GM12878 (cell line): ENCODE data around the gene FAM13C. TPM values are rescaled to one million over a fixed set of nuclear protein-coding genes. Genes with fewer than 3 reads are reported as not detected.

Source experiments
- ATAC-seq: fragments of 200-7000 bp; cut with Tn5 transposase; 3 replicates; pipeline ENCODE4 v1.9.1; 2020; ENCODE audit warnings: mild to moderate bottlenecking, moderate library complexity
- BruUV-seq: library from RNA; stranded (reverse); fragments of 400-500 nt; replicated peaks from 2 replicates; lab custom pipeline; 2021; lab: Mats Ljungman, UMichigan
- CTCF ChIA-PET: fragments of 300-600 bp; sonication (Branson Sonifier 250); formaldehyde crosslinking; extraction: SDS; loops from one replicate; lab custom pipeline; 2021; ENCODE audit warnings: inconsistent platforms; lab: Yijun Ruan, JAX
- POLR2A ChIA-PET: fragments of 350-600 bp; formaldehyde crosslinking; extraction: SDS; loops from one replicate; lab custom pipeline; 2021; ENCODE audit warnings: inconsistent platforms; lab: Charles Lee
- RAD21 ChIA-PET: fragments of 300-600 bp; sonication (Branson Sonifier 250); formaldehyde crosslinking; loops from one replicate; lab custom pipeline; 2023; ENCODE audit warnings: antibody characterized with exemption; ENCODE audit not compliant: unreplicated experiment; lab: Charles Lee
- SMC1A ChIA-PET: fragments of 300-600 bp; sonication (Branson Sonifier 250); formaldehyde crosslinking; loops from one replicate; lab custom pipeline; 2023; ENCODE audit not compliant: unreplicated experiment, uncharacterized antibody; lab: Charles Lee
- DNase-seq: peaks from one replicate; pipeline ENCODE4 v3.0.0-alpha.2; 2011; ENCODE audit warnings: low read depth, low spot score
- FAIRE-seq: peaks from 3 replicates; lab custom pipeline; 2011; peaks lifted over from hg19 to GRCh38; lab: Jason Lieb, UNC
- H2AFZ ChIP-seq: 2 replicates; pipeline ENCODE4 v1.6.0; 2011; ENCODE audit warnings: low read depth, low read length, control low read depth; ENCODE audit not compliant: control insufficient read depth
- H3K27ac ChIP-seq: 2 replicates; pipeline ENCODE4 v1.5.1; 2011; ENCODE audit warnings: control low read depth; ENCODE audit not compliant: control insufficient read depth, insufficient read depth
- H3K27me3 ChIP-seq, 2 experiments: replicated peaks in 1 of 2; 2 replicates each; pipeline versions ENCODE4 v1.6.0 to v1.6.1; 2011; ENCODE audit warnings: low read length in 1 of 2; ENCODE audit not compliant: control insufficient read depth in 2 of 2, insufficient read depth in 2 of 2
- H3K36me3 ChIP-seq, 2 experiments: 2 replicates each; pipeline ENCODE4 v1.5.1; 2011; ENCODE audit warnings: low read length in 1 of 2; ENCODE audit not compliant: control insufficient read depth in 2 of 2, insufficient read depth in 2 of 2
- H3K4me1 ChIP-seq: 2 replicates; pipeline ENCODE4 v1.6.1; 2011; ENCODE audit warnings: mild to moderate bottlenecking, low read length, moderate library complexity, mixed read lengths; ENCODE audit not compliant: control insufficient read depth, insufficient read depth
- H3K4me2 ChIP-seq: 2 replicates; pipeline ENCODE4 v1.6.0; 2011; ENCODE audit warnings: control low read depth; ENCODE audit not compliant: control insufficient read depth, insufficient read depth
- H3K4me3 ChIP-seq: fragments of 200-600 bp; sonication (generic); 2 replicates; pipeline ENCODE4 v1.5.1; 2016
- H3K79me2 ChIP-seq: 2 replicates; pipeline ENCODE4 v1.6.0; 2011; ENCODE audit warnings: low read length; ENCODE audit not compliant: control insufficient read depth, insufficient read depth
- H3K9ac ChIP-seq: 2 replicates; pipeline ENCODE4 v1.8.0; 2011; ENCODE audit warnings: low read length, control low read depth, mixed read lengths; ENCODE audit not compliant: control insufficient read depth, insufficient read depth
- H3K9me3 ChIP-seq: replicated peaks from 3 replicates; pipeline ENCODE4 v1.5.1; 2011; ENCODE audit warnings: mild to moderate bottlenecking, low read length; ENCODE audit not compliant: control insufficient read depth, insufficient read depth
- H4K20me1 ChIP-seq: 2 replicates; pipeline ENCODE4 v1.6.0; 2011; ENCODE audit not compliant: control insufficient read depth, insufficient read depth
- BRCA1 ChIP-seq: IDR thresholded peaks from 2 replicates; pipeline ENCODE4 v1.6.1; 2011; ENCODE audit warnings: low read depth, low read length, improper control_type of control experiment
- CBX5 ChIP-seq: sonication (generic); IDR thresholded peaks from 2 replicates; pipeline ENCODE4 v1.6.1; 2016; ENCODE audit warnings: low read depth, moderate library complexity, mild to moderate bottlenecking, inconsistent platforms
- JUNB ChIP-seq: IDR thresholded peaks from 2 replicates; pipeline ENCODE4 v1.6.1; 2016; ENCODE audit warnings: antibody characterized with exemption, mild to moderate bottlenecking
- PAX5 ChIP-seq: IDR thresholded peaks from 2 replicates; pipeline ENCODE4 v1.6.1; 2011; ENCODE audit warnings: low read depth, low read length, borderline replicate concordance
- ZSCAN29 ChIP-seq: fragments of 450-650 bp; IDR thresholded peaks from 2 replicates; pipeline ENCODE4 v1.6.1; 2017; ENCODE audit warnings: mild to moderate bottlenecking, moderate library complexity
- WGBS: methylation state at CpG from one replicate; pipeline ENCODE4 v1.1.6; 2016; ENCODE audit warnings: low lambda C conversion rate; ENCODE audit not compliant: insufficient replicate concordance, insufficient coverage; ENCODE audit errors: missing lambda C conversion rate; 5-methylcytosine and 5-hydroxymethylcytosine counted together
- in situ Hi-C: fragments of 300-500 bp; cut with MboI; formaldehyde crosslinking; loops from 9 replicates; pipeline ENCODE4 v1.14.3; 2018; ENCODE audit warnings: mixed read lengths
- intact Hi-C: fragments of 100-400 bp; cut with micrococcal nuclease; formaldehyde crosslinking; loops from one replicate; pipeline ENCODE4 v1.14.2; 2022; ENCODE audit not compliant: unreplicated experiment
- polyA plus RNA-seq, 11 experiments: library from polyadenylated mRNA; depleted of rRNA in 4 of 11; unstranded in 6 of 11; stranded (reverse) in 5 of 11; fragments of >200 nt; fragmentation: Nextera tagmentation in 4 of 11; fragmentation: Illumina TruSeq in 1 of 11; extraction: Ambion mirVana in 4 of 11; extraction: Trizol in 1 of 11; gene quantifications; 1 replicate in 1 of 11; 2 replicates in 10 of 11; pipeline versions ENCODE4 v1.2.1 to v1.2.3, GENCODE V29; 2011 to 2016; ENCODE audit warnings: inconsistent platforms in 2 of 11, missing spikeins in 2 of 11, low read depth in 1 of 11
- total RNA-seq, 4 experiments: library from RNA; depleted of rRNA in 3 of 4; stranded (reverse); fragments of >200 nt in 3 of 4; fragmentation: Illumina TruSeq in 1 of 4; extraction: Trizol in 1 of 4; gene quantifications; 2 replicates each; pipeline versions ENCODE4 v1.2.1 to v1.2.3, GENCODE V29; 2013 to 2021
- TF ChIP-seq, protein P1 (sequence below): IDR thresholded peaks from 2 replicates; pipeline ENCODE4 v1.6.1; 2012; ENCODE audit warnings: improper control_type of control experiment, low read depth, low read length; ENCODE audit not compliant: insufficient replicate concordance

FAM13C gene
- total and polyA plus RNA-seq, 10 of the 15 experiments (the other 5 are each of a cell fraction or from before 2014, with no cell fraction given): 0.04 to 0.31 (median 0.13) TPM; not detected in 5

GRCh38 chr10:59373071-59373470 is 10.7 kb upstream of the FAM13C start:
- ChIA-PET CTCF (no interaction called here), POLR2A (no interaction called here), RAD21 (no interaction called here), SMC1A (interaction anchor here (0.6 kb wide), 1 partner anchor 202 kb away, joined by 3 read pairs; no protein-coding TSS in a partner anchor)
- no peak overlapping the region for H3K27ac ChIP-seq
- FAIRE-seq (no peak), DNase-seq (no peak)
- H3K4me2 ChIP-seq: no peak overlapping the region
- H4K20me1 ChIP-seq: no peaks in the 10 kb centered on the region
- no TSS peak for BruUV-seq
- in situ Hi-C loops (no loop called here), intact Hi-C loops (no loop called here)
- WGBS: 21% methylated on average over 3 of the region's 3 CpGs
- H3K36me3 ChIP-seq: no peaks in the 10 kb centered on the region
- no peak overlapping the region for H3K4me3 ChIP-seq
- no peaks in the 10 kb centered on the region for H3K9me3 ChIP-seq
- H3K27me3 ChIP-seq: no peaks in the 10 kb centered on the region; a peak in 1 of 4 replicates
- H3K79me2 ChIP-seq: no peaks in the 10 kb centered on the region
- no peak for TF ChIP-seq BRCA1
- no peak for TF ChIP-seq CBX5
- no peak for TF ChIP-seq PAX5
- TF ChIP-seq JUNB: no peak
- TF ChIP-seq ZSCAN29: no peak
- TF ChIP-seq, protein P1, sequence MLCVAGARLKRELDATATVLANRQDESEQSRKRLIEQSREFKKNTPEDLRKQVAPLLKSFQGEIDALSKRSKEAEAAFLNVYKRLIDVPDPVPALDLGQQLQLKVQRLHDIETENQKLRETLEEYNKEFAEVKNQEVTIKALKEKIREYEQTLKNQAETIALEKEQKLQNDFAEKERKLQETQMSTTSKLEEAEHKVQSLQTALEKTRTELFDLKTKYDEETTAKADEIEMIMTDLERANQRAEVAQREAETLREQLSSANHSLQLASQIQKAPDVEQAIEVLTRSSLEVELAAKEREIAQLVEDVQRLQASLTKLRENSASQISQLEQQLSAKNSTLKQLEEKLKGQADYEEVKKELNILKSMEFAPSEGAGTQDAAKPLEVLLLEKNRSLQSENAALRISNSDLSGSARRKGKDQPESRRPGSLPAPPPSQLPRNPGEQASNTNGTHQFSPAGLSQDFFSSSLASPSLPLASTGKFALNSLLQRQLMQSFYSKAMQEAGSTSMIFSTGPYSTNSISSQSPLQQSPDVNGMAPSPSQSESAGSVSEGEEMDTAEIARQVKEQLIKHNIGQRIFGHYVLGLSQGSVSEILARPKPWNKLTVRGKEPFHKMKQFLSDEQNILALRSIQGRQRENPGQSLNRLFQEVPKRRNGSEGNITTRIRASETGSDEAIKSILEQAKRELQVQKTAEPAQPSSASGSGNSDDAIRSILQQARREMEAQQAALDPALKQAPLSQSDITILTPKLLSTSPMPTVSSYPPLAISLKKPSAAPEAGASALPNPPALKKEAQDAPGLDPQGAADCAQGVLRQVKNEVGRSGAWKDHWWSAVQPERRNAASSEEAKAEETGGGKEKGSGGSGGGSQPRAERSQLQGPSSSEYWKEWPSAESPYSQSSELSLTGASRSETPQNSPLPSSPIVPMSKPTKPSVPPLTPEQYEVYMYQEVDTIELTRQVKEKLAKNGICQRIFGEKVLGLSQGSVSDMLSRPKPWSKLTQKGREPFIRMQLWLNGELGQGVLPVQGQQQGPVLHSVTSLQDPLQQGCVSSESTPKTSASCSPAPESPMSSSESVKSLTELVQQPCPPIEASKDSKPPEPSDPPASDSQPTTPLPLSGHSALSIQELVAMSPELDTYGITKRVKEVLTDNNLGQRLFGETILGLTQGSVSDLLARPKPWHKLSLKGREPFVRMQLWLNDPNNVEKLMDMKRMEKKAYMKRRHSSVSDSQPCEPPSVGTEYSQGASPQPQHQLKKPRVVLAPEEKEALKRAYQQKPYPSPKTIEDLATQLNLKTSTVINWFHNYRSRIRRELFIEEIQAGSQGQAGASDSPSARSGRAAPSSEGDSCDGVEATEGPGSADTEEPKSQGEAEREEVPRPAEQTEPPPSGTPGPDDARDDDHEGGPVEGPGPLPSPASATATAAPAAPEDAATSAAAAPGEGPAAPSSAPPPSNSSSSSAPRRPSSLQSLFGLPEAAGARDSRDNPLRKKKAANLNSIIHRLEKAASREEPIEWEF: no peak
- TF ChIP-seq, all 136 proteins: peak for 0
- ATAC-seq: no peak
- Histone ChIP-seq H3K4me1 (no peaks in the 10 kb centered on the region), H3K9ac (no peak overlapping the region), H2AFZ (no peak overlapping the region)
